ENCODE measurements around the gene SLC6A17. TPM values are rescaled to one million over a fixed set of nuclear protein-coding genes. Genes with fewer than 3 reads are reported as not detected.

SLC6A17 gene
- total RNA-seq, 1 experiment from 2014 or later = 0.24 TPM

DNA sequence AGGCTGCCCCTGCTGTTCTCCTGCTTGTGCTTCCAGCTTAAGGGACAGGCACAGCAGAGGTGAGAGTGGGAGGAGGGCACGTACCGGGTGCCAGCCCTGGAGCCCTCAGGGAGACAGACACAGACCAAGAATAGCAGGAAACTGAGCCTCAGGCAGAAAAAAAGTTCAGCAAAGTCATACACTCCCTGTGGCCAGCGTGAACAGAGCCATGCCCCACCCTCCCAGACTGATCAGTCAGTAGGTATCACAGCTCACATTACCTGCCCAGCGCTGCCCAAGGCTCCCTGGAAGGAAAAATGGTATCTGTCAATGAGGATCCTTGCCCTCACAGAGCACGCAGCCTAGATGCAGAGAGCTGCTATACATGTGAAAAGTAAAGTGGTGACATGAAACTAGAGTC lies 36.7 kb upstream of the SLC6A17 start:
- POLR2A ChIA-PET = no interaction called here
- Mint-ChIP-seq H3K36me3 (no peaks in the 10 kb centered on the region), H3K4me3 (no peak overlapping the region), H3K27me3 (ENCODE audit: low read depth) (no peaks in the 10 kb centered on the region; the same call in 1 of the 2 replicates), H3K4me1 (0 out of 2 replicates have a peak, but pooled peaks cover 4% of the 10 kb centered on the region), H3K27ac (no peak overlapping the region), H3K9me3 (no peaks in the 10 kb centered on the region; the same call in 1 of the 2 replicates)
- TF ChIP-seq ZNF138 (CRISPR knock-in tag; conservative IDR thresholded peaks at IDR 0.05) = no peak
- no peak for TF ChIP-seq EMX1 (CRISPR knock-in tag; IDR thresholded peaks at IDR 0.05)
- TF ChIP-seq, protein P1, sequence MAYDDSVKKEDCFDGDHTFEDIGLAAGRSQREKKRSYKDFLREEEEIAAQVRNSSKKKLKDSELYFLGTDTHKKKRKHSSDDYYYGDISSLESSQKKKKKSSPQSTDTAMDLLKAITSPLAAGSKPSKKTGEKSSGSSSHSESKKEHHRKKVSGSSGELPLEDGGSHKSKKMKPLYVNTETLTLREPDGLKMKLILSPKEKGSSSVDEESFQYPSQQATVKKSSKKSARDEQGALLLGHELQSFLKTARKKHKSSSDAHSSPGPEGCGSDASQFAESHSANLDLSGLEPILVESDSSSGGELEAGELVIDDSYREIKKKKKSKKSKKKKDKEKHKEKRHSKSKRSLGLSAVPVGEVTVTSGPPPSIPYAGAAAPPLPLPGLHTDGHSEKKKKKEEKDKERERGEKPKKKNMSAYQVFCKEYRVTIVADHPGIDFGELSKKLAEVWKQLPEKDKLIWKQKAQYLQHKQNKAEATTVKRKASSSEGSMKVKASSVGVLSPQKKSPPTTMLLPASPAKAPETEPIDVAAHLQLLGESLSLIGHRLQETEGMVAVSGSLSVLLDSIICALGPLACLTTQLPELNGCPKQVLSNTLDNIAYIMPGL (CRISPR knock-in tag; IDR thresholded peaks at IDR 0.05) = no peak
- TF ChIP-seq, protein P2, sequence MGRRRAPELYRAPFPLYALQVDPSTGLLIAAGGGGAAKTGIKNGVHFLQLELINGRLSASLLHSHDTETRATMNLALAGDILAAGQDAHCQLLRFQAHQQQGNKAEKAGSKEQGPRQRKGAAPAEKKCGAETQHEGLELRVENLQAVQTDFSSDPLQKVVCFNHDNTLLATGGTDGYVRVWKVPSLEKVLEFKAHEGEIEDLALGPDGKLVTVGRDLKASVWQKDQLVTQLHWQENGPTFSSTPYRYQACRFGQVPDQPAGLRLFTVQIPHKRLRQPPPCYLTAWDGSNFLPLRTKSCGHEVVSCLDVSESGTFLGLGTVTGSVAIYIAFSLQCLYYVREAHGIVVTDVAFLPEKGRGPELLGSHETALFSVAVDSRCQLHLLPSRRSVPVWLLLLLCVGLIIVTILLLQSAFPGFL (CRISPR knock-in tag; IDR thresholded peaks at IDR 0.05; ENCODE audit: borderline replicate concordance) = no peak
- no peak for TF ChIP-seq FOXP1 (CRISPR knock-in tag; IDR thresholded peaks at IDR 0.05; ENCODE audit: borderline replicate concordance)
- no peak for TF ChIP-seq PRRX2 (CRISPR knock-in tag; IDR thresholded peaks at IDR 0.05)
- CTCF ChIA-PET = interaction anchor here (0.7 to 7.1 kb wide), 6 partner anchors 17 to 60 kb away, joined by 3 to 95 read pairs (median 4); partner anchors contain the start of gene SLC6A17
- DNase-seq (ENCODE audit: low spot score) (no peak), ATAC-seq (no peak)

DNA sequence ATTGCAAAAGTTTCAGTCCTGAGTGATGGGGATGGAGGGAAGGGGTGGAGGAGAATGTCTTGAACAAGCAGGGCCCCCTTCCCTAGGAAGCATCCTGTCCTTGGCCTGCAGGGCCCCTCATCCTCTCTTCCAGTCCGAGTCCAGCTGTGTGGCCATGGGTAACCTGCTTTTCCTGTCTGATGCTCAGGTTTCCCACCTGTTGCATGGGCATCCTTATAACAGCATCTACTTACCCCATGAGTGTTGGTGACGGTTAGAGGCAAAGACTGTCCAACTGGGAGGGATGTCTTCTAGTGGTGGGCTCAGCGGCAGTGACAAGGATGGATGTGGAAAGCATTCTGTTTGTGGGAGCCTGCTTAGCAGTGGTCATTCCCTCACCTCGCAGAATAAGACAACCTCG lies 36.1 kb upstream of the SLC6A17 start:
- POLR2A ChIA-PET = no interaction called here
- TF ChIP-seq PRRX2 (CRISPR knock-in tag; IDR thresholded peaks at IDR 0.05) (no peak), FOXK1 (CRISPR knock-in tag; IDR thresholded peaks at IDR 0.05) (no peak), ZBTB21 (CRISPR knock-in tag; IDR thresholded peaks at IDR 0.05; ENCODE audit: borderline replicate concordance) (no peak), SP1 (CRISPR knock-in tag; conservative IDR thresholded peaks at IDR 0.05) (no peak), SMAD4 (CRISPR knock-in tag; IDR thresholded peaks at IDR 0.05) (no peak), KAT7 (CRISPR knock-in tag; IDR thresholded peaks at IDR 0.05; ENCODE audit: borderline replicate concordance) (no peak)
- TF ChIP-seq, protein P3, sequence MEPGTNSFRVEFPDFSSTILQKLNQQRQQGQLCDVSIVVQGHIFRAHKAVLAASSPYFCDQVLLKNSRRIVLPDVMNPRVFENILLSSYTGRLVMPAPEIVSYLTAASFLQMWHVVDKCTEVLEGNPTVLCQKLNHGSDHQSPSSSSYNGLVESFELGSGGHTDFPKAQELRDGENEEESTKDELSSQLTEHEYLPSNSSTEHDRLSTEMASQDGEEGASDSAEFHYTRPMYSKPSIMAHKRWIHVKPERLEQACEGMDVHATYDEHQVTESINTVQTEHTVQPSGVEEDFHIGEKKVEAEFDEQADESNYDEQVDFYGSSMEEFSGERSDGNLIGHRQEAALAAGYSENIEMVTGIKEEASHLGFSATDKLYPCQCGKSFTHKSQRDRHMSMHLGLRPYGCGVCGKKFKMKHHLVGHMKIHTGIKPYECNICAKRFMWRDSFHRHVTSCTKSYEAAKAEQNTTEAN (CRISPR knock-in tag; IDR thresholded peaks at IDR 0.05) = no peak
- TF ChIP-seq, protein P4, sequence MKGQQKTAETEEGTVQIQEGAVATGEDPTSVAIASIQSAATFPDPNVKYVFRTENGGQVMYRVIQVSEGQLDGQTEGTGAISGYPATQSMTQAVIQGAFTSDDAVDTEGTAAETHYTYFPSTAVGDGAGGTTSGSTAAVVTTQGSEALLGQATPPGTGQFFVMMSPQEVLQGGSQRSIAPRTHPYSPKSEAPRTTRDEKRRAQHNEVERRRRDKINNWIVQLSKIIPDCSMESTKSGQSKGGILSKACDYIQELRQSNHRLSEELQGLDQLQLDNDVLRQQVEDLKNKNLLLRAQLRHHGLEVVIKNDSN (CRISPR knock-in tag; IDR thresholded peaks at IDR 0.05) = no peak
- TF ChIP-seq, protein P5, sequence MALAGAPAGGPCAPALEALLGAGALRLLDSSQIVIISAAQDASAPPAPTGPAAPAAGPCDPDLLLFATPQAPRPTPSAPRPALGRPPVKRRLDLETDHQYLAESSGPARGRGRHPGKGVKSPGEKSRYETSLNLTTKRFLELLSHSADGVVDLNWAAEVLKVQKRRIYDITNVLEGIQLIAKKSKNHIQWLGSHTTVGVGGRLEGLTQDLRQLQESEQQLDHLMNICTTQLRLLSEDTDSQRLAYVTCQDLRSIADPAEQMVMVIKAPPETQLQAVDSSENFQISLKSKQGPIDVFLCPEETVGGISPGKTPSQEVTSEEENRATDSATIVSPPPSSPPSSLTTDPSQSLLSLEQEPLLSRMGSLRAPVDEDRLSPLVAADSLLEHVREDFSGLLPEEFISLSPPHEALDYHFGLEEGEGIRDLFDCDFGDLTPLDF (CRISPR knock-in tag; IDR thresholded peaks at IDR 0.05) = no peak
- no peaks in the 10 kb centered on the region for H3K36me3 Mint-ChIP-seq
- no peaks in the 10 kb centered on the region; the same call in 1 of the 2 replicates for H3K27me3 Mint-ChIP-seq (ENCODE audit: low read depth)
- no peak overlapping the region for H3K27ac Mint-ChIP-seq
- H3K4me1 Mint-ChIP-seq = 0 out of 2 replicates have a peak, but pooled peaks cover 4% of the 10 kb centered on the region
- CTCF ChIA-PET = interaction anchor here (0.7 to 7.1 kb wide), 6 partner anchors 9 to 60 kb away, joined by 3 to 95 read pairs (median 4); no protein-coding TSS in a partner anchor
- no peaks in the 10 kb centered on the region; the same call in 1 of the 2 replicates for H3K9me3 Mint-ChIP-seq
- H3K4me3 Mint-ChIP-seq = no peak overlapping the region
- no peak for DNase-seq (ENCODE audit: low spot score)
- ATAC-seq = no peak

DNA sequence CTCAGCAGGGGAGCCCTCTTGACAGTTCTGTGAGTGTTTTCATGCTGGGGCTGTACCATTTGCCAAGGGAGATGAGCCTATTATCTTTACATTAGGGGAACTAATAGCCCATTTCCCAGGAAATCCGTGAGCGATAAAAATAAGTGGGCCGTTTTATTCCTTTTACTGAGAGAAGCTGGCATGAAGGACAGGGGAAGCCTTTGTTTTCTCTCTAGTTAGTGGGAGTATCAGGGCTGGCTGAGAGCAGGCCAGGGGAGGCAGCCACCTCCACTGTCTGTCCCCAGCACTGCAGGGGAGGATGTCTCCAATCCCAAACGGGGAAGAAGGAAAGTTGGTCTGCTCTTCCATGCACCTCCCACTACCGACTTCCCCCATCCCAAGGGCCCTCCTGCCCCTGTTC lies 35.5 kb upstream of the SLC6A17 start:
- Mint-ChIP-seq H3K36me3 (no peaks in the 10 kb centered on the region), H3K9me3 (no peaks in the 10 kb centered on the region; the same call in 1 of the 2 replicates), H3K4me3 (no peak overlapping the region), H3K27me3 (ENCODE audit: low read depth) (no peaks in the 10 kb centered on the region; the same call in 1 of the 2 replicates), H3K27ac (no peak overlapping the region), H3K4me1 (0 out of 2 replicates have a peak, but pooled peaks cover 4% of the 10 kb centered on the region)
- DNase-seq (ENCODE audit: low spot score) = no peak
- ATAC-seq = no peak
- ChIA-PET CTCF (interaction anchor here (0.9 to 7.1 kb wide), 4 partner anchors 9 to 60 kb away, joined by 3 to 95 read pairs (median 22); no protein-coding TSS in a partner anchor), POLR2A (no interaction called here)
- TF ChIP-seq NR3C1 (CRISPR knock-in tag; conservative IDR thresholded peaks at IDR 0.05; ENCODE audit: low read depth) (no peak), CREM (CRISPR knock-in tag; IDR thresholded peaks at IDR 0.05) (no peak)
- TF ChIP-seq, protein P6, sequence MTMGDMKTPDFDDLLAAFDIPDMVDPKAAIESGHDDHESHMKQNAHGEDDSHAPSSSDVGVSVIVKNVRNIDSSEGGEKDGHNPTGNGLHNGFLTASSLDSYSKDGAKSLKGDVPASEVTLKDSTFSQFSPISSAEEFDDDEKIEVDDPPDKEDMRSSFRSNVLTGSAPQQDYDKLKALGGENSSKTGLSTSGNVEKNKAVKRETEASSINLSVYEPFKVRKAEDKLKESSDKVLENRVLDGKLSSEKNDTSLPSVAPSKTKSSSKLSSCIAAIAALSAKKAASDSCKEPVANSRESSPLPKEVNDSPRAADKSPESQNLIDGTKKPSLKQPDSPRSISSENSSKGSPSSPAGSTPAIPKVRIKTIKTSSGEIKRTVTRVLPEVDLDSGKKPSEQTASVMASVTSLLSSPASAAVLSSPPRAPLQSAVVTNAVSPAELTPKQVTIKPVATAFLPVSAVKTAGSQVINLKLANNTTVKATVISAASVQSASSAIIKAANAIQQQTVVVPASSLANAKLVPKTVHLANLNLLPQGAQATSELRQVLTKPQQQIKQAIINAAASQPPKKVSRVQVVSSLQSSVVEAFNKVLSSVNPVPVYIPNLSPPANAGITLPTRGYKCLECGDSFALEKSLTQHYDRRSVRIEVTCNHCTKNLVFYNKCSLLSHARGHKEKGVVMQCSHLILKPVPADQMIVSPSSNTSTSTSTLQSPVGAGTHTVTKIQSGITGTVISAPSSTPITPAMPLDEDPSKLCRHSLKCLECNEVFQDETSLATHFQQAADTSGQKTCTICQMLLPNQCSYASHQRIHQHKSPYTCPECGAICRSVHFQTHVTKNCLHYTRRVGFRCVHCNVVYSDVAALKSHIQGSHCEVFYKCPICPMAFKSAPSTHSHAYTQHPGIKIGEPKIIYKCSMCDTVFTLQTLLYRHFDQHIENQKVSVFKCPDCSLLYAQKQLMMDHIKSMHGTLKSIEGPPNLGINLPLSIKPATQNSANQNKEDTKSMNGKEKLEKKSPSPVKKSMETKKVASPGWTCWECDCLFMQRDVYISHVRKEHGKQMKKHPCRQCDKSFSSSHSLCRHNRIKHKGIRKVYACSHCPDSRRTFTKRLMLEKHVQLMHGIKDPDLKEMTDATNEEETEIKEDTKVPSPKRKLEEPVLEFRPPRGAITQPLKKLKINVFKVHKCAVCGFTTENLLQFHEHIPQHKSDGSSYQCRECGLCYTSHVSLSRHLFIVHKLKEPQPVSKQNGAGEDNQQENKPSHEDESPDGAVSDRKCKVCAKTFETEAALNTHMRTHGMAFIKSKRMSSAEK (CRISPR knock-in tag; IDR thresholded peaks at IDR 0.05; ENCODE audit: borderline replicate concordance) = no peak
- TF ChIP-seq, protein P4 (CRISPR knock-in tag; IDR thresholded peaks at IDR 0.05) = no peak
- TF ChIP-seq, protein P7, sequence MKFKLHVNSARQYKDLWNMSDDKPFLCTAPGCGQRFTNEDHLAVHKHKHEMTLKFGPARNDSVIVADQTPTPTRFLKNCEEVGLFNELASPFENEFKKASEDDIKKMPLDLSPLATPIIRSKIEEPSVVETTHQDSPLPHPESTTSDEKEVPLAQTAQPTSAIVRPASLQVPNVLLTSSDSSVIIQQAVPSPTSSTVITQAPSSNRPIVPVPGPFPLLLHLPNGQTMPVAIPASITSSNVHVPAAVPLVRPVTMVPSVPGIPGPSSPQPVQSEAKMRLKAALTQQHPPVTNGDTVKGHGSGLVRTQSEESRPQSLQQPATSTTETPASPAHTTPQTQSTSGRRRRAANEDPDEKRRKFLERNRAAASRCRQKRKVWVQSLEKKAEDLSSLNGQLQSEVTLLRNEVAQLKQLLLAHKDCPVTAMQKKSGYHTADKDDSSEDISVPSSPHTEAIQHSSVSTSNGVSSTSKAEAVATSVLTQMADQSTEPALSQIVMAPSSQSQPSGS (CRISPR knock-in tag; IDR thresholded peaks at IDR 0.05; ENCODE audit: borderline replicate concordance, low read depth) = no peak
